HEK293 (cell line): ENCODE measurements around the gene CLCN1.

Experiments
- EGR2 ChIP-seq: fragments of 450-650 bp; formaldehyde crosslinking; IDR thresholded peaks from 2 replicates; pipeline ENCODE4 v1.5.1; 2016; ENCODE audit warnings: low read depth, missing biosample characterization, missing genetic modification characterization
- KLF17 ChIP-seq: fragments of 450-650 bp; formaldehyde crosslinking; IDR thresholded peaks from 2 replicates; pipeline ENCODE4 v1.5.1; 2016; ENCODE audit warnings: missing biosample characterization, missing genetic modification characterization
- PATZ1 ChIP-seq: fragments of 450-650 bp; formaldehyde crosslinking; IDR thresholded peaks from 2 replicates; pipeline ENCODE4 v1.5.1; 2016; ENCODE audit warnings: missing biosample characterization, missing genetic modification characterization
- SCRT2 ChIP-seq: fragments of 450-650 bp; formaldehyde crosslinking; IDR thresholded peaks from 2 replicates; pipeline ENCODE4 v1.5.1; 2016; ENCODE audit warnings: missing biosample characterization, missing genetic modification characterization
- SETDB1 ChIP-seq: IDR thresholded peaks from one replicate; pipeline ENCODE4 v1.6.1; 2017; ENCODE audit warnings: mild to moderate bottlenecking, low read length, moderate library complexity, mixed read lengths; ENCODE audit not compliant: insufficient read length
- ZBTB17 ChIP-seq: fragments of 450-650 bp; formaldehyde crosslinking; IDR thresholded peaks from 2 replicates; pipeline ENCODE4 v1.5.1; 2016; ENCODE audit warnings: missing biosample characterization, missing genetic modification characterization
- ZBTB20 ChIP-seq: fragments of 450-650 bp; formaldehyde crosslinking; IDR thresholded peaks from 2 replicates; pipeline ENCODE4 v1.5.1; 2016; ENCODE audit warnings: missing biosample characterization, missing genetic modification characterization
- ZBTB26 ChIP-seq: fragments of 450-650 bp; formaldehyde crosslinking; optimal IDR thresholded peaks from 2 replicates; pipeline ENCODE3; 2016; ENCODE audit warnings: missing biosample characterization, mild to moderate bottlenecking, missing genetic modification characterization
- ZNF214 ChIP-seq: fragments of 450-650 bp; formaldehyde crosslinking; IDR thresholded peaks from 2 replicates; pipeline ENCODE4 v1.5.1; 2017; ENCODE audit warnings: missing biosample characterization, mild to moderate bottlenecking, missing genetic modification characterization, borderline replicate concordance
- ZNF335 ChIP-seq: fragments of 450-650 bp; formaldehyde crosslinking; conservative IDR thresholded peaks from 2 replicates; pipeline ENCODE4 v1.5.1; 2016; ENCODE audit warnings: missing biosample characterization, missing genetic modification characterization
- ZNF433 ChIP-seq: fragments of 450-650 bp; formaldehyde crosslinking; IDR thresholded peaks from 2 replicates; pipeline ENCODE4 v1.5.1; 2016; ENCODE audit warnings: missing biosample characterization, missing genetic modification characterization, low read depth
- ZNF510 ChIP-seq: fragments of 450-650 bp; formaldehyde crosslinking; IDR thresholded peaks from 2 replicates; pipeline ENCODE4 v1.5.1; 2018; ENCODE audit warnings: mild to moderate bottlenecking, missing genetic modification characterization, missing biosample characterization; ENCODE audit not compliant: insufficient replicate concordance
- ZNF518A ChIP-seq: fragments of 450-650 bp; formaldehyde crosslinking; conservative IDR thresholded peaks from 2 replicates; pipeline ENCODE4 v1.5.1; 2016; ENCODE audit warnings: low read depth, missing biosample characterization, missing genetic modification characterization
- ZNF548 ChIP-seq: fragments of 450-650 bp; formaldehyde crosslinking; IDR thresholded peaks from 2 replicates; pipeline ENCODE4 v1.5.1; 2016; ENCODE audit warnings: missing biosample characterization, missing genetic modification characterization
- ZNF561 ChIP-seq: fragments of 450-650 bp; IDR thresholded peaks from 2 replicates; pipeline ENCODE4 v1.5.1; 2018; ENCODE audit warnings: missing biosample characterization, missing genetic modification characterization, borderline replicate concordance
- ZNF623 ChIP-seq: fragments of 450-650 bp; formaldehyde crosslinking; IDR thresholded peaks from 2 replicates; pipeline ENCODE4 v1.5.1; 2016; ENCODE audit warnings: missing biosample characterization, missing genetic modification characterization
- ZNF624 ChIP-seq: fragments of 450-650 bp; formaldehyde crosslinking; IDR thresholded peaks from 2 replicates; pipeline ENCODE4 v1.5.1; 2017; ENCODE audit warnings: missing biosample characterization, missing genetic modification characterization
- ZNF777 ChIP-seq: fragments of 450-650 bp; formaldehyde crosslinking; IDR thresholded peaks from 2 replicates; pipeline ENCODE4 v1.5.1; 2017; ENCODE audit warnings: missing biosample characterization, missing genetic modification characterization, borderline replicate concordance
- ZSCAN23 ChIP-seq: fragments of 450-650 bp; formaldehyde crosslinking; IDR thresholded peaks from 2 replicates; pipeline ENCODE4 v1.5.1; 2016; ENCODE audit warnings: missing biosample characterization, missing genetic modification characterization
- ZXDB ChIP-seq: fragments of 450-650 bp; formaldehyde crosslinking; IDR thresholded peaks from 2 replicates; pipeline ENCODE4 v1.5.1; 2016; ENCODE audit warnings: missing biosample characterization, missing genetic modification characterization
- TF ChIP-seq, protein P1 (sequence below): fragments of 450-650 bp; formaldehyde crosslinking; IDR thresholded peaks from 2 replicates; pipeline ENCODE4 v1.5.1; 2016; ENCODE audit warnings: missing biosample characterization, missing genetic modification characterization
- TF ChIP-seq, protein P2 (sequence below): fragments of 450-650 bp; formaldehyde crosslinking; IDR thresholded peaks from 2 replicates; pipeline ENCODE4 v1.5.1; 2016; ENCODE audit warnings: missing biosample characterization, missing genetic modification characterization
- TF ChIP-seq, protein P3 (sequence below): fragments of 450-650 bp; formaldehyde crosslinking; conservative IDR thresholded peaks from 2 replicates; pipeline ENCODE4 v1.5.1; 2016; ENCODE audit warnings: low read depth, missing biosample characterization, missing genetic modification characterization

The CLCN1 gene

GRCh38 chr7:143345428-143345900 is 29.6 kb downstream of the CLCN1 start (continued):
- TF ChIP-seq, protein P1, sequence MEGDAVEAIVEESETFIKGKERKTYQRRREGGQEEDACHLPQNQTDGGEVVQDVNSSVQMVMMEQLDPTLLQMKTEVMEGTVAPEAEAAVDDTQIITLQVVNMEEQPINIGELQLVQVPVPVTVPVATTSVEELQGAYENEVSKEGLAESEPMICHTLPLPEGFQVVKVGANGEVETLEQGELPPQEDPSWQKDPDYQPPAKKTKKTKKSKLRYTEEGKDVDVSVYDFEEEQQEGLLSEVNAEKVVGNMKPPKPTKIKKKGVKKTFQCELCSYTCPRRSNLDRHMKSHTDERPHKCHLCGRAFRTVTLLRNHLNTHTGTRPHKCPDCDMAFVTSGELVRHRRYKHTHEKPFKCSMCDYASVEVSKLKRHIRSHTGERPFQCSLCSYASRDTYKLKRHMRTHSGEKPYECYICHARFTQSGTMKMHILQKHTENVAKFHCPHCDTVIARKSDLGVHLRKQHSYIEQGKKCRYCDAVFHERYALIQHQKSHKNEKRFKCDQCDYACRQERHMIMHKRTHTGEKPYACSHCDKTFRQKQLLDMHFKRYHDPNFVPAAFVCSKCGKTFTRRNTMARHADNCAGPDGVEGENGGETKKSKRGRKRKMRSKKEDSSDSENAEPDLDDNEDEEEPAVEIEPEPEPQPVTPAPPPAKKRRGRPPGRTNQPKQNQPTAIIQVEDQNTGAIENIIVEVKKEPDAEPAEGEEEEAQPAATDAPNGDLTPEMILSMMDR, result peak; percentile 96
- TF ChIP-seq ZNF777 (tag by site-specific recombination) (peak; percentile 94), ZNF510 (tag by site-specific recombination) (no peak), ZNF214 (tag by site-specific recombination) (no peak), KLF17 (tag by site-specific recombination) (peak; percentile 62; the same call in 1 of the 2 replicates), ZNF518A (tag by site-specific recombination) (0 out of 2 replicates have a peak, but pooled peaks have one; percentile 26), SCRT2 (peak; percentile 67), ZNF624 (tag by site-specific recombination) (no peak), SETDB1 (no peak), ZSCAN23 (tag by site-specific recombination) (no peak), ZBTB26 (tag by site-specific recombination) (peak; percentile 80), ZNF561 (tag by site-specific recombination) (peak; percentile 36; the same call in 1 of the 2 replicates), ZNF623 (tag by site-specific recombination) (no peak), ZNF433 (tag by site-specific recombination) (no peak), EGR2 (peak; percentile 63), ZBTB17 (tag by site-specific recombination) (peak; percentile 98), ZNF548 (no peak), PATZ1 (peak; percentile 67), ZNF335 (tag by site-specific recombination) (peak; percentile 79), ZBTB20 (tag by site-specific recombination) (peak; percentile 54; the same call in 1 of the 2 replicates), ZXDB (tag by site-specific recombination) (no peak)
- TF ChIP-seq, protein P2, sequence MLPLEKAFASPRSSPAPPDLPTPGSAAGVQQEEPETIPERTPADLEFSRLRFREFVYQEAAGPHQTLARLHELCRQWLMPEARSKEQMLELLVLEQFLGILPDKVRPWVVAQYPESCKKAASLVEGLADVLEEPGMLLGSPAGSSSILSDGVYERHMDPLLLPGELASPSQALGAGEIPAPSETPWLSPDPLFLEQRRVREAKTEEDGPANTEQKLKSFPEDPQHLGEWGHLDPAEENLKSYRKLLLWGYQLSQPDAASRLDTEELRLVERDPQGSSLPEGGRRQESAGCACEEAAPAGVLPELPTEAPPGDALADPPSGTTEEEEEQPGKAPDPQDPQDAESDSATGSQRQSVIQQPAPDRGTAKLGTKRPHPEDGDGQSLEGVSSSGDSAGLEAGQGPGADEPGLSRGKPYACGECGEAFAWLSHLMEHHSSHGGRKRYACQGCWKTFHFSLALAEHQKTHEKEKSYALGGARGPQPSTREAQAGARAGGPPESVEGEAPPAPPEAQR, result no peak
- TF ChIP-seq, protein P3, sequence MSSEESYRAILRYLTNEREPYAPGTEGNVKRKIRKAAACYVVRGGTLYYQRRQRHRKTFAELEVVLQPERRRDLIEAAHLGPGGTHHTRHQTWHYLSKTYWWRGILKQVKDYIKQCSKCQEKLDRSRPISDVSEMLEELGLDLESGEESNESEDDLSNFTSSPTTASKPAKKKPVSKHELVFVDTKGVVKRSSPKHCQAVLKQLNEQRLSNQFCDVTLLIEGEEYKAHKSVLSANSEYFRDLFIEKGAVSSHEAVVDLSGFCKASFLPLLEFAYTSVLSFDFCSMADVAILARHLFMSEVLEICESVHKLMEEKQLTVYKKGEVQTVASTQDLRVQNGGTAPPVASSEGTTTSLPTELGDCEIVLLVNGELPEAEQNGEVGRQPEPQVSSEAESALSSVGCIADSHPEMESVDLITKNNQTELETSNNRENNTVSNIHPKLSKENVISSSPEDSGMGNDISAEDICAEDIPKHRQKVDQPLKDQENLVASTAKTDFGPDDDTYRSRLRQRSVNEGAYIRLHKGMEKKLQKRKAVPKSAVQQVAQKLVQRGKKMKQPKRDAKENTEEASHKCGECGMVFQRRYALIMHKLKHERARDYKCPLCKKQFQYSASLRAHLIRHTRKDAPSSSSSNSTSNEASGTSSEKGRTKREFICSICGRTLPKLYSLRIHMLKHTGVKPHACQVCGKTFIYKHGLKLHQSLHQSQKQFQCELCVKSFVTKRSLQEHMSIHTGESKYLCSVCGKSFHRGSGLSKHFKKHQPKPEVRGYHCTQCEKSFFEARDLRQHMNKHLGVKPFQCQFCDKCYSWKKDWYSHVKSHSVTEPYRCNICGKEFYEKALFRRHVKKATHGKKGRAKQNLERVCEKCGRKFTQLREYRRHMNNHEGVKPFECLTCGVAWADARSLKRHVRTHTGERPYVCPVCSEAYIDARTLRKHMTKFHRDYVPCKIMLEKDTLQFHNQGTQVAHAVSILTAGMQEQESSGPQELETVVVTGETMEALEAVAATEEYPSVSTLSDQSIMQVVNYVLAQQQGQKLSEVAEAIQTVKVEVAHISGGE (tag by site-specific recombination), result 0 out of 2 replicates have a peak, but pooled peaks have one; percentile 18
